Measurements from ENCODE around the gene IFT52. TPM values are rescaled to one million over a fixed set of nuclear protein-coding genes. Genes with fewer than 3 reads are reported as not detected.
A peak's percentile ranks its signal among the peaks of the same experiment; 100 is the strongest.

The IFT52 gene, protein sequence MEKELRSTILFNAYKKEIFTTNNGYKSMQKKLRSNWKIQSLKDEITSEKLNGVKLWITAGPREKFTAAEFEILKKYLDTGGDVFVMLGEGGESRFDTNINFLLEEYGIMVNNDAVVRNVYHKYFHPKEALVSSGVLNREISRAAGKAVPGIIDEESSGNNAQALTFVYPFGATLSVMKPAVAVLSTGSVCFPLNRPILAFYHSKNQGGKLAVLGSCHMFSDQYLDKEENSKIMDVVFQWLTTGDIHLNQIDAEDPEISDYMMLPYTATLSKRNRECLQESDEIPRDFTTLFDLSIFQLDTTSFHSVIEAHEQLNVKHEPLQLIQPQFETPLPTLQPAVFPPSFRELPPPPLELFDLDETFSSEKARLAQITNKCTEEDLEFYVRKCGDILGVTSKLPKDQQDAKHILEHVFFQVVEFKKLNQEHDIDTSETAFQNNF
- total RNA-seq, result 10 to 100 TPM; 14.0 to 14.1 TPM

DNA sequence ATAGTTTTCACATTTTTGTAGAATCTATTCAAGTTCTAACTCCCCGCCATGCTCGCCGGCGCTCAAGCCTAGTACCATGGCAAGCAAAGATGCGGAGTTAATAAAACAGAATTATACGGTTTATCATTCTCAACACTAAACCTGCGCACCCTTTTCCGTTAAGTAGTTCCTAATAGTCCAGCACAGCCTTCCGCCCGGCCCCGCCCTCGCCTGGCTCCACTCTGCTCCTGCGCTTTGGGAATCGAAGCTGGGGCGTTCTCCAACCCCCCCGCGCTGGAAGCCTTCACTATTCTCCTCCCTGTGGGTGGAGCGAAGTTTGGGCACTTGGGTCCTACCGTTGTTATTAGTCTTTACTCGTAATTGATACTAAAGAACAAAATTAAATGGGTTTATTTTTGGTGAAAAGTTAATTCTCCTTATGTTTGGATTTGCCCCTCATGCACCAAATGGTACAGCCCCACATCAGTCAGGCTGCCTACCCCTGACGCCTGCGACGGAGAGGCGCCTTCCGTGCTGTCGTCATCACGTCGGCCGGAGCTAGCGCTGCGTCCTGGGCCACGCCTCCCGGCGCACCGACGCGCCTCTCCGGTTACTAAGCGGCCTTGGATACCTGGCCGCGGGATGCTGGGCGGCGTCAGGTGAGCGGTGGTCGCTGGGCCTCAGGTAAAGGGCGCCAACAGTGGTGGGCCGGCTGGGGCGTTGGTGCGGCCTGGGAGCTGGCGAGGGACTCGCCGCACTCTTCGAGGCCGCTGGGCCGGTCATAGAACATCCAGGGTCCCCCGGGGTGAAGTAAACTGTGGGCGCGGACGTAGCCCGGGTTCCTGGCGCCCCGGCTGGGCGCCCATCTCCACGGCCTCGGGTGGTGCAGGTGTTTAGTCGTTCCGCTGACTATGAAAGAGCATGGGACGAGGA, at the start of gene IFT52:
TSS of gene IFT52 (plus strand) at position 546 of the 912 bp plus-strand sequence. CDS start 3,762 bp downstream, outside the sequence.
- Mint-ChIP-seq H3K4me3 (peak within 1 kb of the TSS; percentile 86), H3K9me3 (ENCODE audit: low read depth) (no peaks in the 10 kb centered on the region), H3K27me3 (no peaks in the 10 kb centered on the region), H3K27ac (peak within 1 kb of the TSS; percentile 96), H3K36me3 (ENCODE audit: low read depth) (no peaks in the 10 kb centered on the region), H3K4me1 (peaks cover 12% of the 10 kb centered on the region)
- CTCF ChIA-PET, result interaction anchor here (0.6 to 1.2 kb wide), 4 partner anchors 22 to 154 kb away, joined by 3 to 6 read pairs (median 4); no protein-coding TSS in a partner anchor
- POLR2A ChIA-PET, result interaction anchor here (0.5 to 1.1 kb wide), 7 partner anchors 11 to 133 kb away, joined by 3 to 7 read pairs (median 3); partner anchors contain the start of gene SRSF6
- DNase-seq, result peak; percentile 94
- intact Hi-C loops (cut with DNase I, micrococcal nuclease), result loop anchor here (1.0 to 10.0 kb wide), 11 partner anchors 76 to 1973 kb away; partner anchors contain the start of genes MYBL2 (in 2 of the 2), OSER1 (in 2 of the 2), SRSF6 (in 2 of the 2) and CHD6 (in 1 of the 2)
- ATAC-seq, result peak; percentile 99

DNA sequence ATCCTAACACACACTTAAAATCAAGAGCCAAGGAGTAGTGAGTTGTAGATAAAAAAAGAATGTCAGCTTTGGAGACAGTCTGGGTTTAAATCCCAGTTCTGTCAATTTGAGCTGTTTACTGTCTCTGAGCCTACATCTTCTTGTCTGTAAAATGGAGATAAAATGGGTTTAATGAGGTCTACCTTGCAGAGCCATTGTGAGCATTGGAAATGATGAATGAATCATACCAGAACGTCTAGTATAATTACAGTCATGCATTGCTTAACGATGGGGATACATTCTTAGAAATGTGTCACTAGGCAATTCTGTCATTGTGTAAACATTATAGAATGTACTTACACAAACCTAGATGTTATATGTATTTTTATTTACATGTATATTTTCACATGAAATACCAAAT, 49.5 kb upstream of the IFT52 start:
- Mint-ChIP-seq H3K27ac (no peak overlapping the region), H3K9me3 (ENCODE audit: low read depth) (no peaks in the 10 kb centered on the region), H3K36me3 (ENCODE audit: low read depth) (no peaks in the 10 kb centered on the region), H3K27me3 (no peaks in the 10 kb centered on the region), H3K4me3 (no peak overlapping the region), H3K4me1 (no peaks in the 10 kb centered on the region)
- ChIA-PET CTCF (no interaction called here), POLR2A (no interaction called here)
- ATAC-seq (peak; percentile 26), DNase-seq (no peak)
- intact Hi-C loops (cut with DNase I, micrococcal nuclease), result no loop called here

DNA sequence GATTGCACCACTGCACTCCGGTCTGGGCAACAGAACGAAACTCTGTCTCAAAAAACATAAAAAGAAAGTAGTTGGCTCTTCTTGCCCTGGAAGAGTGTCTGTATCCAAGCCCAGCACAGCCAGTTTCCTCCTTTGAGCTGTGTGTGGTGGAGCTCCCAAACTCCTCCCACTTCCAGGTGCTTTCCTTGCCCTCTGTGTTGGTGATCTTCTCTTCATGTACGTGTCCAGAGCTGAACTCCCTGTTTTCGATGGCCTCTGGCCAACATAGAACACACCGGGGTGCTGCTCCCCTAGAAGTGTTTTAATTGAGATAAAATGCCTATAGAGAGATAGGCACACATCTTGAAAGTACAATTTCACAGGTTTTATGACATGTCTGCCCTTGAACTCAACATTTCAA, 48.6 kb upstream of the IFT52 start:
- Mint-ChIP-seq H3K36me3 (ENCODE audit: low read depth) (no peaks in the 10 kb centered on the region), H3K27ac (no peak overlapping the region), H3K27me3 (no peaks in the 10 kb centered on the region), H3K4me1 (no peaks in the 10 kb centered on the region), H3K4me3 (no peak overlapping the region), H3K9me3 (ENCODE audit: low read depth) (no peaks in the 10 kb centered on the region)
- ATAC-seq (no peak), DNase-seq (no peak)
- ChIA-PET CTCF (no interaction called here), POLR2A (no interaction called here)
- intact Hi-C loops (cut with DNase I, micrococcal nuclease), result no loop called here

DNA sequence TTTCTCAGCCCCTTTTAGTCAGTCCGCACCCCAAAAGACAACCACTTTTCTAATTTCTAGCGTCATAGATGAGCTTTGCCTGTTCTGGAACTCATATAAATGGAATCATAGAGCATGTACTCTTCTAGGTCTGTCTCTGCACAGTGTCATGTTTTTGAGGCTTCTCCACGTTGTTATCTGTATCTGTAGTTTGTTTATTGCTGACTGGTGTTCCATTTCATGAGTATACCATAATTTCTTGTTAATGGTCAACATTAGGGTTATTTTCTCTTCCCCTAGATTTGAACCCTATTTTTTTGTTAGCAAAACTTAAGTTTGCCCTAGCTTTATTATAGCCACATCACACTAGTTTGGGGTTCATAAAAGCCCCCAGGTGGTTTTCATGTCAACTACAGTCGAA, 48.1 kb upstream of the IFT52 start:
- no peak for ATAC-seq

DNA sequence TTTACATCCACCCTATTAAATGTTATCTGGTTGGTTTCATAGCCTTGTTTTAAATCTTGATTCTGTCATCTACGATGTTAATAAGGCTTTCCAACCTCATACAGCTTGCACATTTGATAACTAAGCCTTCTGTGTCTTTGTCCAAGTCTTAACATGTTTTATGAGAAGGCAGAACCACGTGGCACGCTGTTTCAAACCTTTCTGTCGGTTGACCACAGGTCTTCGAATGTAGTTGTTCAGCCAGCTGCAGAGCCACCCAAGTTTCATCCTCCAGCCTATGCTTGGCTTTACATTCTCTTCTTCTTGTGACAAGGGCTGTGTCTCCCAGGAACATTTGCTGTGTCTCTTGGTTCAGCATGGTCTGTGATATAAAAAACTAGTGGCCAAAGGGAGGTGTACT, 47.6 kb upstream of the IFT52 start:
- H3K36me3 Mint-ChIP-seq (ENCODE audit: low read depth), result peaks cover 3% of the 10 kb centered on the region

More for the DNA sequence above, 48.1 kb upstream of the IFT52 start:
- Mint-ChIP-seq H3K27ac (no peak overlapping the region), H3K27me3 (no peaks in the 10 kb centered on the region), H3K36me3 (ENCODE audit: low read depth) (peaks cover 3% of the 10 kb centered on the region), H3K9me3 (ENCODE audit: low read depth) (no peaks in the 10 kb centered on the region), H3K4me3 (no peak overlapping the region), H3K4me1 (no peaks in the 10 kb centered on the region)
- POLR2A ChIA-PET, result no interaction called here
- no peak for DNase-seq
- intact Hi-C loops (cut with DNase I, micrococcal nuclease), result no loop called here
- CTCF ChIA-PET, result interaction anchor here (0.6 kb wide), 1 partner anchor 119 kb away, joined by 4 read pairs; no protein-coding TSS in a partner anchor

DNA sequence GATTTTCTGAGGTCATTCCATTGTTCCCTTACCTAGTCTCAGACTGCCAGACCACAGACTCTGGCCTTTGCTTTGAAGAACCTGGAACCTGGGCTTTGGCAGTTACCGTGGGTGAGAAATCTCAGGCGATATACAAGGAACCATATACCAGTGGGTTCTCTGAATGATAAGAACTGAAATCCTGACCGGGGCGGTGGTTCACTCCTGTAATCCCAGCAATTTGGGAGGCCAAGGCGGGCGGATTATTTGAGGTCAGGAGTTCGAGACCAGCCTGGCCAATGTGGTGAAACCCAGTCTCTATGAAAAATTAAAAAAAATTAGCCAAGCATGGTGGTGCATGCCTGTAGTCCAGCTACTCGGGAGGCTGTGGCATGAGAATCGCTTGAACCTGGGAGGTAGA, 46.2 kb upstream of the IFT52 start:
- no peaks in the 10 kb centered on the region for H3K9me3 Mint-ChIP-seq (ENCODE audit: low read depth)
- no peak for DNase-seq
- ChIA-PET POLR2A (no interaction called here), CTCF (no interaction called here)
- no peak overlapping the region for H3K4me3 Mint-ChIP-seq
- no peak for ATAC-seq
- intact Hi-C loops (cut with DNase I, micrococcal nuclease), result no loop called here
- peaks cover 3% of the 10 kb centered on the region for H3K36me3 Mint-ChIP-seq (ENCODE audit: low read depth)
- H3K4me1 Mint-ChIP-seq, result no peaks in the 10 kb centered on the region
- no peak overlapping the region for H3K27ac Mint-ChIP-seq
- no peaks in the 10 kb centered on the region for H3K27me3 Mint-ChIP-seq

More for the DNA sequence above, 47.6 kb upstream of the IFT52 start:
- no peak overlapping the region for H3K4me3 Mint-ChIP-seq
- H3K9me3 Mint-ChIP-seq (ENCODE audit: low read depth), result no peaks in the 10 kb centered on the region
- H3K4me1 Mint-ChIP-seq, result no peaks in the 10 kb centered on the region
- POLR2A ChIA-PET, result no interaction called here
- DNase-seq, result no peak
- CTCF ChIA-PET, result interaction anchor here (0.6 kb wide), 1 partner anchor 118 kb away, joined by 4 read pairs; no protein-coding TSS in a partner anchor
- intact Hi-C loops (cut with DNase I, micrococcal nuclease), result no loop called here
- ATAC-seq, result no peak
- no peaks in the 10 kb centered on the region for H3K27me3 Mint-ChIP-seq
- H3K27ac Mint-ChIP-seq, result no peak overlapping the region

DNA sequence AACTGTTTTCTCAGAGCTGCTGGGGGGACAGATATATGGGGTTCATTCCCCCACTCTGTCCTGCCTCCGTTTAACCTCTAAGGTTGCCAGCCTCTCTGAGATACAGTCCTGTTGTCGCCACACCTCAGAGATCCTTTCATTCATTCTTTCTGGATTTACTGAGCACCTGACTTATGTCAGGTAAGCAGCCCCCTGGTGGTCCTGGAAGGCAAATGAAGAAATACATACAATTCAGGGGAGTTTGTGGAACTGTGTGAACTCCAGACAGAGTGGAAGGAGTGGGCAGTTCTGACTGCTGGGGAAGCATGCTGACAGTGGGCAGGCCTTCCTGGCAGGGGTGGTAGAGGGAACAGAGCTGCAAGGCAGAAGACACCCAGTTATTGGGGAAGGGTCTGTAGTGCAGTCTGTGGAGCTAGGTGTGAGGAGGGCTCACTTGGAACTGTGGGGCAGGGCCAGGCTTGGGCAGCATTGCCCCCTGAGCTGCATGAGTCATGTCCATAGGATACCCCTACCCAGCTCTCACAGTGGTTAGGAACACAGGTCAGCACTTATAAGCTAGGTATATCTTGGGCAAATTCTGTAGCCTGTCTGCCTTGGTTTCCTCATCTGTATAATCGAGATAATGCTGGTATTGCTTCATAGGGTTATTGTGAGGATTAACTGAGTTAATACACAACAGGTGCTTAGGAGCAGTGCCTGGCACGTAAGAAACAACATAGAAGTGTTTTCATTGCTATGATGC, 44.7 kb upstream of the IFT52 start:
- H3K27me3 Mint-ChIP-seq, result no peaks in the 10 kb centered on the region
- H3K9me3 Mint-ChIP-seq (ENCODE audit: low read depth), result no peaks in the 10 kb centered on the region
- no peak overlapping the region for H3K4me3 Mint-ChIP-seq
- intact Hi-C loops (cut with DNase I, micrococcal nuclease), result no loop called here
- ChIA-PET CTCF (interaction anchor here (0.8 to 1.1 kb wide), 4 partner anchors 8 to 561 kb away, joined by 3 read pairs; no protein-coding TSS in a partner anchor), POLR2A (interaction anchor here (0.6 kb wide), 1 partner anchor 37 kb away, joined by 4 read pairs; no protein-coding TSS in a partner anchor)
- no peaks in the 10 kb centered on the region for H3K4me1 Mint-ChIP-seq
- ATAC-seq, result no peak
- H3K27ac Mint-ChIP-seq, result no peak overlapping the region
- DNase-seq, result no peak
- H3K36me3 Mint-ChIP-seq (ENCODE audit: low read depth), result peaks cover 3% of the 10 kb centered on the region

DNA sequence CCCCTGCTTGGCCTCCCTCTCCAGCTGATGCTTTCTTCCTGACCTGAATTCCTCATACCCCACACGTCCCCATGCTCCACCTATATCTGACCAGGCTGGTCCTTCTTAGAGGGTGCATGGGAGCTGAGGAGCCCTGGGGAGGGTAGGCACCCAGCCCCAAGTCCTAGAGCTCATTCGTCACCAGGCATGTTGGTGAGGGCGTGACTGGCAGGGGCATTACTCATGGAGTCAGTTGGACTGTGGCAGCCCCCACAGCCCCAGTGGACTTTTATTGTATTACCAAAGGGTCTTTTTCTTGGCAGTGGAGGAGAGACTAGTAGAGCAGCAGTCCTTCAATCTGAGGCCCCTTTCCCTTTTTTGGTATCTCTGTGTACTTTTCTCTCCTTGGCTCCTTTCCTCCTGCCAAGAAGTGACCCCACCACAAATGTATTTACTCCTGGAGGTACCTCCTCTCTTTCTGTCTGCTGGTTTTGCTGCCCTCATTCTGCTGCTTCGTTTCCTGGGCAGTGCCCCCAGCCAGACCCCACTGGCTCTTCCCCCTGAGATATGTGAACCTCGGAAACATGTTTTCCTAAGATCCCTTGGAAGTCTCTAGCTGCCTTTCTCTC, 42.4 kb upstream of the IFT52 start:
- Mint-ChIP-seq H3K4me3 (no peak overlapping the region), H3K27me3 (no peaks in the 10 kb centered on the region), H3K4me1 (no peaks in the 10 kb centered on the region), H3K36me3 (ENCODE audit: low read depth) (peaks cover 3% of the 10 kb centered on the region), H3K9me3 (ENCODE audit: low read depth) (no peaks in the 10 kb centered on the region), H3K27ac (no peak overlapping the region)
- DNase-seq, result no peak
- CTCF ChIA-PET, result interaction anchor here (2.5 kb wide), 1 partner anchor 10 kb away, joined by 7 read pairs; no protein-coding TSS in a partner anchor
- no peak for ATAC-seq
- intact Hi-C loops (cut with DNase I, micrococcal nuclease), result no loop called here
- POLR2A ChIA-PET, result no interaction called here

DNA sequence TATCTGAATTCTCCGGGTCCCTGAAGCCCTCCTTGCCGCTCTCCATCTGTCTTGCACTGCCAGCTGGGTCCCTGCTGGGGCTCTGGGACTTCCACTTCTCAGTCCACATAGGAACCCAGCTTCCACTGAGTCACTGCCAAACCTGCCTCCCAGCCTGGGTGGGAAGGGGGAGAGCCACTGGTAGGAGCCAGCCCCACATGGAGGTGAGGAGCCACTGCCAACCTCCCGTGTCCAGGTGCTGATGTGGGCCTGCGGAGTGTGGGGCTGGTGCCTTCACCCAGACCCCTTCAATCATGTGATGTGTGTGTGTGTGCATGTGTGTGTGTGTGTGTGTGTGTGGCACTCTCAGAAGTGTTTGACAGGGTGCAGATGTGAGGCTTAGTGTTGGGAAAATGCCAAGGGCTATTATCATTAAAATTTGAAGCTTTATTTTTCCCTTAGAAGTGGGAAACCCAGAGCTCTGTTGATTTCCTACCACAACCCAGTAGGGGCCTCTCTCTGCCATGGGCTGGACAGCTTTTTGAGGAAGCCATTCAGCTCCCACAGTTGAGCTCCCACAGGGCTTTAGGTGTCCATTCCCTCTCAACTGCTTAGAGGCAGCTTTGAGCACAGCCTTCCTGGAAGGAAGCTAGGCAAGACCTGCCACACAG, 41.2 kb upstream of the IFT52 start:
- ATAC-seq (no peak), DNase-seq (no peak)
- H3K36me3 Mint-ChIP-seq (ENCODE audit: low read depth), result peaks cover 3% of the 10 kb centered on the region
- ChIA-PET POLR2A (no interaction called here), CTCF (interaction anchor here (2.5 kb wide), 1 partner anchor 11 kb away, joined by 7 read pairs; no protein-coding TSS in a partner anchor)
- H3K27ac Mint-ChIP-seq, result no peak overlapping the region
- H3K9me3 Mint-ChIP-seq (ENCODE audit: low read depth), result no peaks in the 10 kb centered on the region
- no peaks in the 10 kb centered on the region for H3K27me3 Mint-ChIP-seq
- H3K4me3 Mint-ChIP-seq, result no peak overlapping the region
- no peaks in the 10 kb centered on the region for H3K4me1 Mint-ChIP-seq
- intact Hi-C loops (cut with DNase I, micrococcal nuclease), result no loop called here

DNA sequence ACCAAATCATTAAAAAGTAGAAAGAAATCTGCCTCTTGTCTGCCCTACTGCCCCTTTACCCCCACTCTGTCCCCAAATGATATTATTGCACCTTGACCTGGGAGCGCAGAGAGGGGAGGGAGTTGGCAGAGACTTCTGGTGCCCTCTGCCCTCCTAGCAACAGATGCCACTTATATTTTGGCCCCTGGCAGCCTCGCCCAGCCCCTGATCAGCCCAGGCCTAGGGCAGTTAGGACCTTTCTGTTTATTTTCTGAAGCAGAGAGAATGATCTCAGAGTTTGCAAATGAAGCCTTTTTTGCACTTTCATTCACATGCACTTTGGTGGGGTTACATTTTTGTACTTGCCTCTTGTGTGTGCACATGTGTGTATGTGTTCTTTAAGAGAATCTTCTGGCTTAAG, 40.3 kb upstream of the IFT52 start:
- ChIA-PET POLR2A (no interaction called here), CTCF (interaction anchor here (2.5 kb wide), 1 partner anchor 12 kb away, joined by 7 read pairs; no protein-coding TSS in a partner anchor)
- ATAC-seq (no peak), DNase-seq (no peak)
- Mint-ChIP-seq H3K4me1 (no peaks in the 10 kb centered on the region), H3K36me3 (ENCODE audit: low read depth) (peaks cover 3% of the 10 kb centered on the region), H3K27me3 (no peaks in the 10 kb centered on the region), H3K4me3 (no peak overlapping the region), H3K27ac (no peak overlapping the region), H3K9me3 (ENCODE audit: low read depth) (no peaks in the 10 kb centered on the region)
- intact Hi-C loops (cut with DNase I, micrococcal nuclease), result no loop called here
